HG02970 (cell line): Measurements from ENCODE around the gene FRS2.

Source experiments
- ATAC-seq: cut with Tn5 transposase; IDR thresholded peaks from one replicate; pipeline ENCODE4 v1.9.1; 2021; ENCODE audit warnings: mild to moderate bottlenecking, moderate library complexity, moderate number of reproducible peaks; ENCODE audit not compliant: unreplicated experiment, low FRiP score

Gene FRS2

GRCh38 chr12:69523433-69524330 lies 53.5 kb downstream of the FRS2 start:
- no peak for ATAC-seq

- ATAC-seq = no peak
These were observed 54.1 kb downstream of the FRS2 start for GRCh38 chr12:69524331-69524630.

GRCh38 chr12:69524755-69525469 lies 54.7 kb downstream of the FRS2 start:
- no peak for ATAC-seq

GRCh38 chr12:69527506-69528272 lies 57.5 kb downstream of the FRS2 start:
- no peak for ATAC-seq

- no peak for ATAC-seq
These were observed 58.8 kb downstream of the FRS2 start for GRCh38 chr12:69529021-69529420.

- no peak for ATAC-seq
These were observed 63.7 kb downstream of the FRS2 start for GRCh38 chr12:69533844-69534243.

- no peak for ATAC-seq
These were observed 64.2 kb downstream of the FRS2 start for GRCh38 chr12:69534389-69534822.

- ATAC-seq = no peak
These were observed 70.8 kb downstream of the FRS2 start for GRCh38 chr12:69540987-69541386.

GRCh38 chr12:69544087-69544486 lies 73.9 kb downstream of the FRS2 start:
- ATAC-seq = no peak

- no peak for ATAC-seq
These were observed 74.9 kb downstream of the FRS2 start for GRCh38 chr12:69545081-69545480.

- no peak for ATAC-seq
These were observed 76.7 kb downstream of the FRS2 start for GRCh38 chr12:69546693-69547438.

- no peak for ATAC-seq
These were observed 78.5 kb downstream of the FRS2 start for GRCh38 chr12:69548687-69549086.

- ATAC-seq = no peak
These were observed 80.6 kb downstream of the FRS2 start for GRCh38 chr12:69550569-69551350.

GRCh38 chr12:69553628-69554248 lies 83.5 kb downstream of the FRS2 start:
- no peak for ATAC-seq

- ATAC-seq = no peak
These were observed 85.3 kb downstream of the FRS2 start for GRCh38 chr12:69555461-69555860.

- no peak for ATAC-seq
These were observed 86.2 kb downstream of the FRS2 start for GRCh38 chr12:69556383-69556782.

GRCh38 chr12:69563166-69563762 lies 93.1 kb downstream of the FRS2 start:
- no peak for ATAC-seq

GRCh38 chr12:69566603-69567002 lies 96.4 kb downstream of the FRS2 start:
- no peak for ATAC-seq

GRCh38 chr12:69569236-69569635 lies 99.0 kb downstream of the FRS2 start:
- no peak for ATAC-seq
